HS-27A (cell line): ENCODE data around the gene CXCR5.

ENCODE experiments used
- DNase-seq: peaks from one replicate; pipeline ENCODE4 v3.0.0-alpha.2; 2012; ENCODE audit warnings: low read depth, missing footprints

The CXCR5 gene

GRCh38 chr11:118912742-118913410, 29.2 kb downstream of the CXCR5 start:
- no peak for DNase-seq

- DNase-seq = no peak
Observed at GRCh38 chr11:118913411-118914125, 29.9 kb downstream of the CXCR5 start.

GRCh38 chr11:118914178-118914918, 30.7 kb downstream of the CXCR5 start:
- no peak for DNase-seq

GRCh38 chr11:118914987-118915386, 31.3 kb downstream of the CXCR5 start:
- no peak for DNase-seq

GRCh38 chr11:118915396-118915795, 31.7 kb downstream of the CXCR5 start:
- no peak for DNase-seq

GRCh38 chr11:118915941-118916841, 32.5 kb downstream of the CXCR5 start:
- no peak for DNase-seq

- DNase-seq = no peak
Observed at GRCh38 chr11:118916842-118917388, 33.2 kb downstream of the CXCR5 start.

- no peak for DNase-seq
Observed at GRCh38 chr11:118917481-118918127, 33.9 kb downstream of the CXCR5 start.

GRCh38 chr11:118918128-118918685, 34.5 kb downstream of the CXCR5 start:
- no peak for DNase-seq

GRCh38 chr11:118918686-118919280, 35.1 kb downstream of the CXCR5 start:
- DNase-seq = no peak

- no peak for DNase-seq
Observed at GRCh38 chr11:118921121-118921928, 37.6 kb downstream of the CXCR5 start.

- DNase-seq = no peak
Observed at GRCh38 chr11:118921929-118922744, 38.4 kb downstream of the CXCR5 start.

GRCh38 chr11:118922745-118923627, 39.3 kb downstream of the CXCR5 start:
- no peak for DNase-seq

GRCh38 chr11:118923721-118924587, 40.3 kb downstream of the CXCR5 start:
- no peak for DNase-seq

- no peak for DNase-seq
Observed at GRCh38 chr11:118924591-118925585, 41.2 kb downstream of the CXCR5 start.
